PC-3 (cell line): ENCODE results near the gene SH3RF3. TPM values are rescaled to one million over a fixed set of nuclear protein-coding genes. Genes with fewer than 3 reads are reported as not detected.

Experiments used
- ATAC-seq: fragments of 200-7000 bp; cut with Tn5 transposase; 2 replicates; pipeline ENCODE4 v1.9.1; 2020; ENCODE audit warnings: mild to moderate bottlenecking, moderate library complexity
- BruUV-seq: library from RNA; stranded (reverse); fragments of 400-500 nt; replicated peaks from 2 replicates; lab custom pipeline; 2021; lab: Mats Ljungman, UMichigan
- CTCF ChIA-PET: fragments of 300-600 bp; sonication (Branson Sonifier 250); formaldehyde crosslinking; loops from one replicate; lab custom pipeline; 2022; ENCODE audit warnings: antibody characterized with exemption; lab: Charles Lee
- POLR2A ChIA-PET: fragments of 300-600 bp; sonication (Branson Sonifier 250); formaldehyde crosslinking; loops from one replicate; lab custom pipeline; 2022; ENCODE audit warnings: antibody characterized with exemption; ENCODE audit not compliant: unreplicated experiment; lab: Charles Lee
- DNase-seq: peaks from one replicate; pipeline ENCODE4 v3.0.0-alpha.2; 2015
- H2AFZ ChIP-seq: fragments of 300-600 bp; sonication (generic); 2 replicates; pipeline ENCODE4 v1.6.0; 2016; ENCODE audit warnings: antibody characterized with exemption, low read length
- H3F3A ChIP-seq: fragments of 300-600 bp; sonication (generic); one replicate; pipeline ENCODE4 v1.6.0; 2017; ENCODE audit warnings: antibody characterized with exemption, low read length, control low read depth, mild to moderate bottlenecking; ENCODE audit not compliant: unreplicated experiment
- H3K27ac ChIP-seq: fragments of 300-600 bp; sonication (generic); 2 replicates; pipeline ENCODE4 v1.5.1; 2016; ENCODE audit warnings: mild to moderate bottlenecking, low read length
- H3K27me3 ChIP-seq: fragments of 300-600 bp; sonication (generic); 2 replicates; pipeline ENCODE4 v1.6.1; 2016; ENCODE audit warnings: low read length, mixed read lengths
- H3K36me3 ChIP-seq: fragments of 300-600 bp; sonication (generic); 2 replicates; pipeline ENCODE4 v1.6.1; 2016; ENCODE audit warnings: low read depth, mixed run types, low read length, mixed read lengths
- H3K4me1 ChIP-seq: fragments of 300-600 bp; sonication (generic); 2 replicates; pipeline ENCODE4 v1.5.1; 2016; ENCODE audit warnings: low read length; ENCODE audit not compliant: insufficient read depth
- H3K4me2 ChIP-seq: fragments of 300-600 bp; sonication (generic); 2 replicates; pipeline ENCODE4 v1.6.0; 2016; ENCODE audit warnings: low read length
- H3K4me3 ChIP-seq: fragments of 300-600 bp; sonication (generic); 2 replicates; pipeline ENCODE4 v1.5.1; 2016; ENCODE audit warnings: mild to moderate bottlenecking, low read length, mixed read lengths
- H3K79me2 ChIP-seq: fragments of 300-600 bp; sonication (generic); 2 replicates; pipeline ENCODE4 v1.6.1; 2017; ENCODE audit warnings: low read length, mixed read lengths
- H3K9ac ChIP-seq: fragments of 300-600 bp; sonication (generic); 2 replicates; pipeline ENCODE4 v1.6.0; 2016; ENCODE audit warnings: mild to moderate bottlenecking, low read length
- H3K9me2 ChIP-seq: fragments of 300-600 bp; sonication (generic); replicated peaks from 2 replicates; pipeline ENCODE4 v1.6.1; 2016; ENCODE audit warnings: mixed run types, low read length, mixed read lengths
- H3K9me3 ChIP-seq: fragments of 300-600 bp; sonication (generic); 2 replicates; pipeline ENCODE4 v1.6.1; 2016; ENCODE audit warnings: low read length, mixed read lengths
- H4K20me1 ChIP-seq: fragments of 300-600 bp; sonication (generic); 2 replicates; pipeline ENCODE4 v1.6.1; 2016; ENCODE audit warnings: low read length, mixed read lengths
- EZH2 ChIP-seq: fragments of 300-600 bp; sonication (generic); IDR thresholded peaks from one replicate; pipeline ENCODE4 v1.6.1; 2017; ENCODE audit warnings: antibody characterized with exemption, mild to moderate bottlenecking, low read length; ENCODE audit not compliant: unreplicated experiment
- EZH2phosphoT487 ChIP-seq: fragments of 300-600 bp; sonication (generic); IDR thresholded peaks from 2 replicates; pipeline ENCODE4 v1.6.1; 2018; ENCODE audit warnings: mild to moderate bottlenecking, antibody characterized with exemption, low read length, borderline replicate concordance
- intact Hi-C: fragments of 100-400 bp; cut with micrococcal nuclease; formaldehyde crosslinking; loops from 2 replicates; pipeline ENCODE4 v1.9.0; 2023
- total RNA-seq: library from RNA; depleted of rRNA; stranded (reverse); fragments of >200 nt; gene quantifications from 2 replicates; pipeline ENCODE4 v1.2.3, GENCODE V29; 2014
- TF ChIP-seq, protein P1 (sequence below): fragments of 300-600 bp; sonication (generic); conservative IDR thresholded peaks from 2 replicates; pipeline ENCODE4 v1.5.1; 2017; ENCODE audit warnings: antibody characterized with exemption, low read depth, mild to moderate bottlenecking, low read length

Gene SH3RF3
- total RNA-seq, 1 experiment from 2014 or later, result 11.7 TPM

- no peaks in the 10 kb centered on the region for H3K27me3 ChIP-seq
- ChIA-PET POLR2A (no interaction called here), CTCF (no interaction called here)
- no peak overlapping the region for H3K4me2 ChIP-seq
- intact Hi-C loops, result no loop called here
- DNase-seq (peak; percentile 15), ATAC-seq (no peak)
- H3K9ac ChIP-seq, result no peak overlapping the region
- BruUV-seq, result no TSS peak
- TF ChIP-seq, protein P1, sequence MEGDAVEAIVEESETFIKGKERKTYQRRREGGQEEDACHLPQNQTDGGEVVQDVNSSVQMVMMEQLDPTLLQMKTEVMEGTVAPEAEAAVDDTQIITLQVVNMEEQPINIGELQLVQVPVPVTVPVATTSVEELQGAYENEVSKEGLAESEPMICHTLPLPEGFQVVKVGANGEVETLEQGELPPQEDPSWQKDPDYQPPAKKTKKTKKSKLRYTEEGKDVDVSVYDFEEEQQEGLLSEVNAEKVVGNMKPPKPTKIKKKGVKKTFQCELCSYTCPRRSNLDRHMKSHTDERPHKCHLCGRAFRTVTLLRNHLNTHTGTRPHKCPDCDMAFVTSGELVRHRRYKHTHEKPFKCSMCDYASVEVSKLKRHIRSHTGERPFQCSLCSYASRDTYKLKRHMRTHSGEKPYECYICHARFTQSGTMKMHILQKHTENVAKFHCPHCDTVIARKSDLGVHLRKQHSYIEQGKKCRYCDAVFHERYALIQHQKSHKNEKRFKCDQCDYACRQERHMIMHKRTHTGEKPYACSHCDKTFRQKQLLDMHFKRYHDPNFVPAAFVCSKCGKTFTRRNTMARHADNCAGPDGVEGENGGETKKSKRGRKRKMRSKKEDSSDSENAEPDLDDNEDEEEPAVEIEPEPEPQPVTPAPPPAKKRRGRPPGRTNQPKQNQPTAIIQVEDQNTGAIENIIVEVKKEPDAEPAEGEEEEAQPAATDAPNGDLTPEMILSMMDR, result no peak
- TF ChIP-seq EZH2phosphoT487 (no peak), EZH2 (no peak)
- H4K20me1 ChIP-seq, result no peaks in the 10 kb centered on the region
- no peaks in the 10 kb centered on the region for H3K9me3 ChIP-seq
- no peaks in the 10 kb centered on the region for H3K9me2 ChIP-seq
- no peaks in the 10 kb centered on the region for H3F3A ChIP-seq
- no peak overlapping the region for H3K27ac ChIP-seq
- no peak overlapping the region for H2AFZ ChIP-seq
- H3K79me2 ChIP-seq, result no peaks in the 10 kb centered on the region
- no peaks in the 10 kb centered on the region for H3K36me3 ChIP-seq
- H3K4me1 ChIP-seq, result no peaks in the 10 kb centered on the region; the same call in 1 of the 2 replicates
- H3K4me3 ChIP-seq, result no peak overlapping the region
Measured at GRCh38 chr2:109406301-109406700, 277.3 kb downstream of the SH3RF3 start.

DNA sequence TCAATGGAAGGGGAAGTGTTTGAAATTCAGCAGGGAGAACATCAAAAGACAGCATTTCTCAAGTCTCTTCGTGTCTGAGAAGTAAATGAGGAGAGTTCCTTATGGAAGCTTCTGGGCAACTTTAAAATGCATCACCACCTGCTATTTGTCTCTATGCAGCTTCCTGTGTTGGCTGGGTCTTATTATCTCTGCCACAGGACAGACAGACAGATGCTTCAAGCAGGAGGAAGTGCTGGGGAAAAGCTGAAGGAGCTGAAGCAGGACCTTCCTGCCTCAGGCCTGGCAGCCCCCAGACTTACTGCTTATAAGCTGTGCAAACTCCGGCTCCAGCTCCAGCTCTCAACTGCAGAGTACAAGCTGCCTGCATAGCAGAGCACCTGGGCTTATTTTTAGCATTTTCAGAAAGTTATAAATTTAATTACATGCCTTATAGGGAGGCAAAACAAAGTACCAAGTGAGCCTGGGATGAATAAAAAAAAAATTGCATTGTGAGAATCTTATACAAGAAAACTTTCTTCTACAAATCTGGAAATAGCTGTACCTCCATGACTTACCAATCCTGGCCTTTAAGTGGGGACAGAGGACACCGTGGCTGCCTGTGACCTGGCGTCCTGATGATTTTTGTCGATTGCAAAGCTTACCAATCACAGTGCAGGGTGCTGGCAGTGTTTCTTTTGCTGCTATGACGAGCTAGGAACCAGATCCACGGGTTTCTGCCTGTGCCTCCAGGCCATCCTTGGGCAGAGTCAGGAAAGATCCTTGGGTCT lies 278.5 kb downstream of the SH3RF3 start:
- no peaks in the 10 kb centered on the region for H3K27me3 ChIP-seq
- no peak overlapping the region for H2AFZ ChIP-seq
- H3K9me2 ChIP-seq, result no peaks in the 10 kb centered on the region
- H3K4me2 ChIP-seq, result no peak overlapping the region
- H4K20me1 ChIP-seq, result no peaks in the 10 kb centered on the region
- H3K79me2 ChIP-seq, result no peaks in the 10 kb centered on the region
- no peaks in the 10 kb centered on the region for H3K36me3 ChIP-seq
- no peak for ATAC-seq
- intact Hi-C loops, result no loop called here
- DNase-seq, result peak; percentile 36
- H3K9me3 ChIP-seq, result no peaks in the 10 kb centered on the region
- no peaks in the 10 kb centered on the region; the same call in 1 of the 2 replicates for H3K4me1 ChIP-seq
- no peak overlapping the region for H3K4me3 ChIP-seq
- TF ChIP-seq, protein P1, result no peak
- TF ChIP-seq EZH2 (no peak), EZH2phosphoT487 (no peak)
- no peak overlapping the region for H3K9ac ChIP-seq
- H3F3A ChIP-seq, result no peaks in the 10 kb centered on the region
- POLR2A ChIA-PET, result no interaction called here
- CTCF ChIA-PET, result interaction anchor here (0.8 kb wide), 1 partner anchor 68 kb away, joined by 3 read pairs; no protein-coding TSS in a partner anchor
- no TSS peak for BruUV-seq
- H3K27ac ChIP-seq, result no peak overlapping the region

GRCh38 chr2:109408043-109408335 lies 279.0 kb downstream of the SH3RF3 start:
- intact Hi-C loops, result no loop called here
- ATAC-seq (no peak), DNase-seq (no peak)
- ChIA-PET CTCF (interaction anchor here (0.8 kb wide), 1 partner anchor 68 kb away, joined by 3 read pairs; no protein-coding TSS in a partner anchor), POLR2A (no interaction called here)
- Histone ChIP-seq H3K4me3 (no peak overlapping the region), H2AFZ (no peak overlapping the region), H4K20me1 (no peaks in the 10 kb centered on the region), H3K79me2 (no peaks in the 10 kb centered on the region), H3K36me3 (no peaks in the 10 kb centered on the region), H3K27ac (no peak overlapping the region), H3K9me2 (no peaks in the 10 kb centered on the region), H3F3A (no peaks in the 10 kb centered on the region), H3K4me1 (no peaks in the 10 kb centered on the region; the same call in 1 of the 2 replicates), H3K9me3 (no peaks in the 10 kb centered on the region), H3K4me2 (no peak overlapping the region), H3K9ac (no peak overlapping the region), H3K27me3 (no peaks in the 10 kb centered on the region)
- TF ChIP-seq EZH2, result no peak
- TF ChIP-seq, protein P1, result no peak
- no TSS peak for BruUV-seq
